Measurements from ENCODE around the gene MB. TPM values are rescaled to one million over a fixed set of nuclear protein-coding genes. Genes with fewer than 3 reads are reported as not detected.

Gene MB
- total and polyA plus RNA-seq, 4 donors = 0.13 to 0.25 TPM; not detected in 2

DNA sequence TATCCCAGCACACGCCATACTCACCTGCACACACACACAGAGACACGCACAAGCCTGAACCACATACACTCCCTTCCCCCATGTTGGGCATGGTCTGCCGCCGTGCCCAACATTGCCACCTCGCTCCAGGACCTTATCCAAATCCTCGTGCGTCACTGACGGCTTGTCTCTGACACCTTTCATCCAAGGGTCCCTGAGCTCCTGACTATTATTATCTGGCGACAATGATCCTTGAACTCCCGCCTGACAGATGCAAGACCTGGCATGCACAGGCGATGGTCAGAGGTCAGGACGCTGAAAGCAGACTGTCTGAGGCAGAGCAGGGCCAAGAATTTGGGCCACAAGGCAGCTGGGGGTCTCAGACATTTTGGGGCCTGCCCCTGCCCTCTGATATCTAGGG is 4.2 kb downstream of the MB start:
- WGBS = 92% methylated on average over 12 of the region's 12 CpGs

DNA sequence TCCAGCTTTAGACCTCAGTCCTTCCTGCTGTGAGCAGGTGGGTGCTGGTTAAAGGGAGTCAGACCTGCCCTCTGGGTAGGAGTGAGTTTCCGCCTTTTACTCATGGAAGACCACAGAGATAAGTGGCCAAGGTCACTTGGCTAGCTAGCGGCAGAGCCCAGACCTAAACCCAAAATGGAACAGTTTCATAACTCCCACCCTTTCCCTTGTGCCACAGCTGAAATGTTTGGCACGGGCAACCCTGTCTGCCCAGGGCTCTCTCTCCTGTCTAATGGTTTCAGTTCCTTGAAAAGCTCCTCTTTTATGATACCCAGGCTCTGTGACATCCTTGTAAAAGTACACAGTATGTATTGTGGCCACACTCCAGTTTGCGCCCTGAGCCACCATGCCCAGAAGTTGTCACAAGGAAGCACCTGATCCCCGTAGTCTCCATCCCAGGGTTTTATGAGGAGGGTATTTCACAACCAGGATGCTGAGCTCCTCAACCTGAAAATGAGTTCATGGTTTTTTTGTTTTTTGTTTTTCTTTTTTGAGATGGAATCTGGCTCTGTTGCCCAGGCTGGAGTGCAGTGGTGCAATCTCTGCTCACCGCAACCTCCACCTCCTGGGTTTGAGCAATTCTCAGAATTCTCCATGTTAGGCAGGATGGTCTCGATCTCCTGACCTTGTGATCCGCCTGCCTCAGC is 5.1 kb downstream of the MB start:
- Histone ChIP-seq H3K9me3 (ENCODE audit: control insufficient read depth in 4 of 4, low read length in 3 of 4) (no peaks in the 10 kb centered on the region), H3K9ac (ENCODE audit: low read depth in 1 of 2, low read length in 2 of 2) (no peak overlapping the region), H3K27me3 (ENCODE audit: control insufficient read depth in 4 of 4, insufficient read depth in 4 of 4, low read length in 3 of 4) (no peaks in the 10 kb centered on the region), H3K36me3 (ENCODE audit: control insufficient read depth in 4 of 4, insufficient read depth in 3 of 4, low read depth in 1 of 4, low read length in 3 of 4) (no peaks in the 10 kb centered on the region), H3K4me1 (ENCODE audit: control insufficient read depth in 4 of 4, insufficient read depth in 4 of 4, low read length in 3 of 4) (peaks cover 0 to 7% (median 4%) of the 10 kb centered on the region in 4 donors), H3K27ac (ENCODE audit: low read depth in 1 of 2, low read length in 2 of 2) (no peak overlapping the region), H3K4me3 (ENCODE audit: low read depth in 1 of 3, low read length in 3 of 3) (no peak overlapping the region)
- TF ChIP-seq HNF4G (IDR thresholded peaks at IDR 0.05) = no peak
- no peak for TF ChIP-seq RAD21 (IDR thresholded peaks at IDR 0.05)
- no peak for TF ChIP-seq YY1 (IDR thresholded peaks at IDR 0.05)
- TF ChIP-seq, protein P1, sequence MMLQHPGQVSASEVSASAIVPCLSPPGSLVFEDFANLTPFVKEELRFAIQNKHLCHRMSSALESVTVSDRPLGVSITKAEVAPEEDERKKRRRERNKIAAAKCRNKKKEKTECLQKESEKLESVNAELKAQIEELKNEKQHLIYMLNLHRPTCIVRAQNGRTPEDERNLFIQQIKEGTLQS (IDR thresholded peaks at IDR 0.05) = no peak
- TF ChIP-seq RXRA (IDR thresholded peaks at IDR 0.05) = no peak
- TF ChIP-seq SP1 (IDR thresholded peaks at IDR 0.05) = no peak
- TF ChIP-seq, protein P2, sequence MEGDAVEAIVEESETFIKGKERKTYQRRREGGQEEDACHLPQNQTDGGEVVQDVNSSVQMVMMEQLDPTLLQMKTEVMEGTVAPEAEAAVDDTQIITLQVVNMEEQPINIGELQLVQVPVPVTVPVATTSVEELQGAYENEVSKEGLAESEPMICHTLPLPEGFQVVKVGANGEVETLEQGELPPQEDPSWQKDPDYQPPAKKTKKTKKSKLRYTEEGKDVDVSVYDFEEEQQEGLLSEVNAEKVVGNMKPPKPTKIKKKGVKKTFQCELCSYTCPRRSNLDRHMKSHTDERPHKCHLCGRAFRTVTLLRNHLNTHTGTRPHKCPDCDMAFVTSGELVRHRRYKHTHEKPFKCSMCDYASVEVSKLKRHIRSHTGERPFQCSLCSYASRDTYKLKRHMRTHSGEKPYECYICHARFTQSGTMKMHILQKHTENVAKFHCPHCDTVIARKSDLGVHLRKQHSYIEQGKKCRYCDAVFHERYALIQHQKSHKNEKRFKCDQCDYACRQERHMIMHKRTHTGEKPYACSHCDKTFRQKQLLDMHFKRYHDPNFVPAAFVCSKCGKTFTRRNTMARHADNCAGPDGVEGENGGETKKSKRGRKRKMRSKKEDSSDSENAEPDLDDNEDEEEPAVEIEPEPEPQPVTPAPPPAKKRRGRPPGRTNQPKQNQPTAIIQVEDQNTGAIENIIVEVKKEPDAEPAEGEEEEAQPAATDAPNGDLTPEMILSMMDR (IDR thresholded peaks at IDR 0.05; ENCODE audit: low read depth, low read length, missing input control) = no peak
- no peak for TF ChIP-seq GABPA (IDR thresholded peaks at IDR 0.05 in 1 of 2, conservative IDR thresholded peaks at IDR 0.05 in 1 of 2)
- TF ChIP-seq FOXA1 (IDR thresholded peaks at IDR 0.05) = no peak
- TF ChIP-seq JUND (IDR thresholded peaks at IDR 0.05) = no peak
- TF ChIP-seq TAF1 (conservative IDR thresholded peaks at IDR 0.05) = no peak
- TF ChIP-seq, protein P3, sequence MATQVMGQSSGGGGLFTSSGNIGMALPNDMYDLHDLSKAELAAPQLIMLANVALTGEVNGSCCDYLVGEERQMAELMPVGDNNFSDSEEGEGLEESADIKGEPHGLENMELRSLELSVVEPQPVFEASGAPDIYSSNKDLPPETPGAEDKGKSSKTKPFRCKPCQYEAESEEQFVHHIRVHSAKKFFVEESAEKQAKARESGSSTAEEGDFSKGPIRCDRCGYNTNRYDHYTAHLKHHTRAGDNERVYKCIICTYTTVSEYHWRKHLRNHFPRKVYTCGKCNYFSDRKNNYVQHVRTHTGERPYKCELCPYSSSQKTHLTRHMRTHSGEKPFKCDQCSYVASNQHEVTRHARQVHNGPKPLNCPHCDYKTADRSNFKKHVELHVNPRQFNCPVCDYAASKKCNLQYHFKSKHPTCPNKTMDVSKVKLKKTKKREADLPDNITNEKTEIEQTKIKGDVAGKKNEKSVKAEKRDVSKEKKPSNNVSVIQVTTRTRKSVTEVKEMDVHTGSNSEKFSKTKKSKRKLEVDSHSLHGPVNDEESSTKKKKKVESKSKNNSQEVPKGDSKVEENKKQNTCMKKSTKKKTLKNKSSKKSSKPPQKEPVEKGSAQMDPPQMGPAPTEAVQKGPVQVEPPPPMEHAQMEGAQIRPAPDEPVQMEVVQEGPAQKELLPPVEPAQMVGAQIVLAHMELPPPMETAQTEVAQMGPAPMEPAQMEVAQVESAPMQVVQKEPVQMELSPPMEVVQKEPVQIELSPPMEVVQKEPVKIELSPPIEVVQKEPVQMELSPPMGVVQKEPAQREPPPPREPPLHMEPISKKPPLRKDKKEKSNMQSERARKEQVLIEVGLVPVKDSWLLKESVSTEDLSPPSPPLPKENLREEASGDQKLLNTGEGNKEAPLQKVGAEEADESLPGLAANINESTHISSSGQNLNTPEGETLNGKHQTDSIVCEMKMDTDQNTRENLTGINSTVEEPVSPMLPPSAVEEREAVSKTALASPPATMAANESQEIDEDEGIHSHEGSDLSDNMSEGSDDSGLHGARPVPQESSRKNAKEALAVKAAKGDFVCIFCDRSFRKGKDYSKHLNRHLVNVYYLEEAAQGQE (IDR thresholded peaks at IDR 0.05) = no peak
- TF ChIP-seq NR2F2 (IDR thresholded peaks at IDR 0.05) = no peak
- TF ChIP-seq HNF4A (conservative IDR thresholded peaks at IDR 0.05) = no peak
- no peak for TF ChIP-seq EGR1 (IDR thresholded peaks at IDR 0.05; ENCODE audit: low read depth in 2 of 2)
- WGBS = 76% methylated on average over 8 of the region's 8 CpGs
- no peak for DNase-seq (ENCODE audit: low spot score)

More for the DNA sequence above, 4.2 kb downstream of the MB start:
- Histone ChIP-seq H3K9ac (ENCODE audit: low read depth in 1 of 2, low read length in 2 of 2) (no peak overlapping the region), H3K27me3 (ENCODE audit: control insufficient read depth in 4 of 4, insufficient read depth in 4 of 4, low read length in 3 of 4) (no peaks in the 10 kb centered on the region), H3K4me1 (ENCODE audit: control insufficient read depth in 4 of 4, insufficient read depth in 4 of 4, low read length in 3 of 4) (peaks cover 0 to 7% (median 4%) of the 10 kb centered on the region in 4 donors), H3K9me3 (ENCODE audit: control insufficient read depth in 4 of 4, low read length in 3 of 4) (no peaks in the 10 kb centered on the region), H3K27ac (ENCODE audit: low read depth in 1 of 2, low read length in 2 of 2) (no peak overlapping the region), H3K36me3 (ENCODE audit: control insufficient read depth in 4 of 4, insufficient read depth in 3 of 4, low read depth in 1 of 4, low read length in 3 of 4) (no peaks in the 10 kb centered on the region), H3K4me3 (ENCODE audit: low read depth in 1 of 3, low read length in 3 of 3) (no peak overlapping the region)
- no peak for DNase-seq (ENCODE audit: low spot score)
- no peak for TF ChIP-seq RAD21 (IDR thresholded peaks at IDR 0.05)
- TF ChIP-seq TAF1 (conservative IDR thresholded peaks at IDR 0.05) = no peak
- no peak for TF ChIP-seq EGR1 (IDR thresholded peaks at IDR 0.05; ENCODE audit: low read depth in 2 of 2)
- no peak for TF ChIP-seq FOXA1 (IDR thresholded peaks at IDR 0.05)

All from liver (tissue), 9 donors.